GM23248 (cell line): ENCODE measurements around the gene POMGNT2. TPM values are rescaled to one million over a fixed set of nuclear protein-coding genes. Genes with fewer than 3 reads are reported as not detected.

Source experiments
- DNase-seq: peaks from one replicate; pipeline ENCODE4 v3.0.0-alpha.2; 2015
- H2AFZ ChIP-seq: fragments of 200-600 bp; sonication (generic); 2 replicates; pipeline ENCODE4 v1.6.1; 2016; ENCODE audit warnings: antibody characterized with exemption
- H3F3A ChIP-seq: fragments of 200-600 bp; sonication (generic); 2 replicates; pipeline ENCODE4 v1.6.1; 2016; ENCODE audit warnings: mild to moderate bottlenecking, antibody characterized with exemption, mixed run types; ENCODE audit not compliant: insufficient read depth
- H3K27ac ChIP-seq: fragments of 200-600 bp; sonication (generic); 2 replicates; pipeline ENCODE4 v1.5.1; 2016; ENCODE audit warnings: mild to moderate bottlenecking
- H3K27me3 ChIP-seq: fragments of 200-600 bp; sonication (generic); replicated peaks from 2 replicates; pipeline ENCODE4 v1.6.1; 2016; ENCODE audit warnings: mild to moderate bottlenecking; ENCODE audit not compliant: insufficient read depth
- H3K36me3 ChIP-seq: fragments of 200-600 bp; sonication (generic); 2 replicates; pipeline ENCODE4 v1.6.1; 2016; ENCODE audit warnings: low read depth, mild to moderate bottlenecking
- H3K4me1 ChIP-seq: fragments of 200-600 bp; sonication (generic); 2 replicates; pipeline ENCODE4 v1.6.1; 2016; ENCODE audit warnings: mild to moderate bottlenecking; ENCODE audit not compliant: insufficient read depth
- H3K4me2 ChIP-seq: fragments of 200-600 bp; sonication (generic); one replicate; pipeline ENCODE4 v1.6.1; 2016; ENCODE audit warnings: mild to moderate bottlenecking; ENCODE audit not compliant: unreplicated experiment
- H3K4me3 ChIP-seq: fragments of 200-600 bp; sonication (generic); 2 replicates; pipeline ENCODE4 v1.5.1; 2016; ENCODE audit warnings: mild to moderate bottlenecking
- H3K79me2 ChIP-seq: fragments of 200-600 bp; sonication (generic); 2 replicates; pipeline ENCODE4 v1.6.1; 2016; ENCODE audit warnings: mild to moderate bottlenecking; ENCODE audit not compliant: insufficient read depth
- H3K9ac ChIP-seq: fragments of 200-600 bp; sonication (generic); 2 replicates; pipeline ENCODE4 v1.6.1; 2016; ENCODE audit warnings: mild to moderate bottlenecking
- H3K9me2 ChIP-seq: fragments of 200-600 bp; sonication (generic); 2 replicates; pipeline ENCODE4 v1.6.1; 2016; ENCODE audit warnings: mixed run types, mild to moderate bottlenecking, moderate library complexity; ENCODE audit not compliant: insufficient read depth
- H3K9me3 ChIP-seq: fragments of 200-600 bp; sonication (generic); one replicate; pipeline ENCODE4 v1.6.1; 2017; ENCODE audit warnings: low read depth
- H4K20me1 ChIP-seq: fragments of 200-600 bp; sonication (generic); 2 replicates; pipeline ENCODE4 v1.6.0; 2016; ENCODE audit not compliant: insufficient read depth
- EZH2 ChIP-seq: fragments of 200-600 bp; sonication (generic); IDR thresholded peaks from 2 replicates; pipeline ENCODE4 v1.6.1; 2018; ENCODE audit warnings: antibody characterized with exemption, mild to moderate bottlenecking; ENCODE audit not compliant: insufficient read depth, poor library complexity, severe bottlenecking
- EZH2phosphoT487 ChIP-seq: fragments of 200-600 bp; sonication (generic); IDR thresholded peaks from 2 replicates; pipeline ENCODE4 v1.6.1; 2018; ENCODE audit warnings: antibody characterized with exemption, moderate library complexity, mild to moderate bottlenecking, low read depth; ENCODE audit not compliant: insufficient read depth
- WGBS, 2 experiments: methylation state at CpG; one replicate each; pipeline ENCODE4 v1.1.6; 2015 to 2017; ENCODE audit warnings: low lambda C conversion rate in 2 of 2, low coverage in 1 of 2; ENCODE audit errors: missing lambda C conversion rate in 2 of 2; 5-methylcytosine and 5-hydroxymethylcytosine counted together
- in situ Hi-C: fragments of 300-500 bp; cut with MboI; formaldehyde crosslinking; loops from 2 replicates; pipeline ENCODE4 v1.15.0; 2020
- polyA plus RNA-seq: library from polyadenylated mRNA; unstranded; fragments of >200 nt; fragmentation: Nextera tagmentation; extraction: Ambion mirVana; gene quantifications from 2 replicates; pipeline ENCODE4 v1.2.1, GENCODE V29; 2016
- total RNA-seq: library from RNA; depleted of rRNA; stranded (reverse); fragments of >200 nt; shearing (Covaris generic); gene quantifications from 2 replicates; pipeline ENCODE4 v1.2.3, GENCODE V29; 2014

POMGNT2 gene
- total and polyA plus RNA-seq, 2 experiments from 2014 or later = 10.6 to 11.6 TPM

GRCh38 chr3:43035801-43036365 is 70.0 kb downstream of the POMGNT2 start:
- 65 to 72% methylated on average over 5 of the region's 5 CpGs for WGBS, 2 experiments

GRCh38 chr3:43034911-43035310 is 71.0 kb downstream of the POMGNT2 start:
- Histone ChIP-seq H4K20me1 (no peaks in the 10 kb centered on the region), H3K27ac (no peak overlapping the region), H3F3A (no peaks in the 10 kb centered on the region), H3K9ac (no peak overlapping the region), H3K79me2 (no peaks in the 10 kb centered on the region), H3K4me1 (no peaks in the 10 kb centered on the region), H3K9me2 (no peaks in the 10 kb centered on the region), H3K27me3 (no peaks in the 10 kb centered on the region), H3K9me3 (no peaks in the 10 kb centered on the region), H3K4me3 (no peak overlapping the region), H3K4me2 (no peak overlapping the region), H2AFZ (no peak overlapping the region), H3K36me3 (no peaks in the 10 kb centered on the region)
- TF ChIP-seq EZH2 (no peak), EZH2phosphoT487 (no peak)
- DNase-seq = no peak
- 60 to 72% methylated on average over 4 of the region's 4 CpGs for WGBS, 2 experiments
- in situ Hi-C loops = no loop called here

More at GRCh38 chr3:43035801-43036365, 70.0 kb downstream of the POMGNT2 start:
- no peak overlapping the region for H3K4me2 ChIP-seq
- no peaks in the 10 kb centered on the region for H4K20me1 ChIP-seq
- TF ChIP-seq EZH2 = no peak
- no peak for TF ChIP-seq EZH2phosphoT487
- H3K79me2 ChIP-seq = no peaks in the 10 kb centered on the region
- DNase-seq = no peak
- no peak overlapping the region for H3K27ac ChIP-seq
- H2AFZ ChIP-seq = no peak overlapping the region
- no peak overlapping the region for H3K9ac ChIP-seq
- H3K9me3 ChIP-seq = no peaks in the 10 kb centered on the region
- H3K36me3 ChIP-seq = no peaks in the 10 kb centered on the region
- no peak overlapping the region for H3K4me3 ChIP-seq
- H3K4me1 ChIP-seq = no peaks in the 10 kb centered on the region
- in situ Hi-C loops = no loop called here
- H3F3A ChIP-seq = no peaks in the 10 kb centered on the region
- H3K9me2 ChIP-seq = no peaks in the 10 kb centered on the region
- no peaks in the 10 kb centered on the region for H3K27me3 ChIP-seq

- Histone ChIP-seq H3K79me2 (no peaks in the 10 kb centered on the region), H3K36me3 (no peaks in the 10 kb centered on the region), H3K9me3 (no peaks in the 10 kb centered on the region), H3K9me2 (no peaks in the 10 kb centered on the region), H3K9ac (no peak overlapping the region), H3K4me3 (no peak overlapping the region), H3K4me1 (no peaks in the 10 kb centered on the region), H2AFZ (no peak overlapping the region), H3F3A (no peaks in the 10 kb centered on the region), H3K4me2 (no peak overlapping the region), H3K27ac (no peak overlapping the region), H4K20me1 (no peaks in the 10 kb centered on the region), H3K27me3 (no peaks in the 10 kb centered on the region)
- TF ChIP-seq EZH2 = no peak
- TF ChIP-seq EZH2phosphoT487 = no peak
- in situ Hi-C loops = no loop called here
- no peak for DNase-seq
- WGBS, 2 experiments = 56% methylated on average over 4 of the region's 4 CpGs
Observed at GRCh38 chr3:43034200-43034599, 71.7 kb downstream of the POMGNT2 start.

GRCh38 chr3:43032646-43033628 is 72.9 kb downstream of the POMGNT2 start:
- H3F3A ChIP-seq = no peaks in the 10 kb centered on the region
- no peak overlapping the region for H3K9ac ChIP-seq
- in situ Hi-C loops = no loop called here
- no peaks in the 10 kb centered on the region for H3K36me3 ChIP-seq
- H3K4me3 ChIP-seq = no peak overlapping the region
- H3K9me3 ChIP-seq = no peaks in the 10 kb centered on the region
- H3K4me2 ChIP-seq = no peak overlapping the region
- H3K4me1 ChIP-seq = no peaks in the 10 kb centered on the region
- TF ChIP-seq EZH2phosphoT487 (no peak), EZH2 (no peak)
- H3K9me2 ChIP-seq = no peaks in the 10 kb centered on the region
- H2AFZ ChIP-seq = no peak overlapping the region
- no peak overlapping the region for H3K27ac ChIP-seq
- no peak for DNase-seq
- 77 to 79% methylated on average over 23 of the region's 23 CpGs for WGBS, 2 experiments
- H4K20me1 ChIP-seq = no peaks in the 10 kb centered on the region
- no peaks in the 10 kb centered on the region for H3K27me3 ChIP-seq
- H3K79me2 ChIP-seq = no peaks in the 10 kb centered on the region
